K562 (cell line): ENCODE measurements around the gene GPD1L.

ENCODE experiments used
- CTCF ChIP-seq, 3 experiments: IDR thresholded peaks in 2 of 3; conservative IDR thresholded peaks in 1 of 3; 2 replicates each; pipeline ENCODE4 v1.5.1; 2011 to 2012; ENCODE audit warnings: low read length in 3 of 3, mild to moderate bottlenecking in 3 of 3, control low read depth in 2 of 3, improper control_type of control experiment in 1 of 3, inconsistent platforms in 1 of 3, low read depth in 1 of 3, mixed read lengths in 1 of 3, moderate library complexity in 1 of 3; ENCODE audit not compliant: insufficient read depth in 2 of 3
- HCFC1 ChIP-seq: IDR thresholded peaks from 2 replicates; pipeline ENCODE4 v1.6.1; 2012; ENCODE audit warnings: low read depth, low read length, improper control_type of control experiment
- KDM2B ChIP-seq: fragments of 250-450 bp; sonication (Bioruptor Pico); IDR thresholded peaks from 2 replicates; pipeline ENCODE4 v1.8.0; 2021; ENCODE audit warnings: mild to moderate bottlenecking, moderate library complexity
- KLF13 ChIP-seq: fragments of 450-650 bp; IDR thresholded peaks from 2 replicates; pipeline ENCODE4 v1.6.1; 2016; ENCODE audit warnings: missing genetic modification characterization, low read depth, mild to moderate bottlenecking, missing compliant biosample characterization, moderate library complexity, borderline replicate concordance
- MAZ ChIP-seq, 2 experiments: fragments of 450-650 bp in 1 of 2; sonication (generic) in 1 of 2; formaldehyde crosslinking; IDR thresholded peaks in 1 of 2; conservative IDR thresholded peaks in 1 of 2; 2 replicates each; pipeline versions ENCODE4 v1.4.0 to v1.5.0; 2020; ENCODE audit warnings: mild to moderate bottlenecking in 1 of 2, missing genetic modification reagents in 1 of 2
- MXI1 ChIP-seq: IDR thresholded peaks from 2 replicates; pipeline ENCODE4 v1.6.1; 2011; ENCODE audit warnings: low read depth, mild to moderate bottlenecking, improper control_type of control experiment, low read length
- POLR2A ChIP-seq: fragments of 450-650 bp; conservative IDR thresholded peaks from 2 replicates; pipeline ENCODE4 v1.6.1; 2016
- POLR2AphosphoS5 ChIP-seq: IDR thresholded peaks from 2 replicates; pipeline ENCODE4 v1.6.1; 2011; ENCODE audit warnings: mild to moderate bottlenecking, low read depth, low read length, moderate library complexity; ENCODE audit not compliant: control insufficient read depth, insufficient read depth
- REST ChIP-seq, 2 experiments: fragments of 450-650 bp; formaldehyde crosslinking in 1 of 2; IDR thresholded peaks; 2 replicates each; pipeline versions ENCODE4 v1.4.0 to v1.6.1; 2014 to 2020; ENCODE audit warnings: mild to moderate bottlenecking in 2 of 2, borderline replicate concordance in 1 of 2, low read depth in 1 of 2
- SMARCA4 ChIP-seq: fragments of 450-650 bp; IDR thresholded peaks from 2 replicates; pipeline ENCODE4 v1.6.1; 2016
- SNIP1 ChIP-seq: fragments of 450-650 bp; IDR thresholded peaks from 2 replicates; pipeline ENCODE4 v1.7.1; 2017; ENCODE audit warnings: low read depth, mild to moderate bottlenecking
- TCF3 ChIP-seq: sonication (generic); formaldehyde crosslinking; IDR thresholded peaks from 2 replicates; pipeline ENCODE4 v1.4.0; 2020; ENCODE audit warnings: mild to moderate bottlenecking, missing genetic modification reagents
- YY1 ChIP-seq, 3 experiments: IDR thresholded peaks; 2 replicates each; pipeline ENCODE4 v1.6.1; 2011; ENCODE audit warnings: low read length in 2 of 3, mild to moderate bottlenecking in 2 of 3, moderate library complexity in 2 of 3, borderline replicate concordance in 1 of 3, control low read depth in 1 of 3, low read depth in 1 of 3; ENCODE audit not compliant: insufficient read depth in 3 of 3, insufficient replicate concordance in 2 of 3, control insufficient read depth in 1 of 3, insufficient read length in 1 of 3; ENCODE audit errors: extremely low read depth in 1 of 3
- ZNF253 ChIP-seq: fragments of 250-450 bp; sonication (Bioruptor Pico); conservative IDR thresholded peaks from 2 replicates; pipeline ENCODE4 v1.6.1; 2021; ENCODE audit warnings: mild to moderate bottlenecking

- no peak for TF ChIP-seq POLR2AphosphoS5
- TF ChIP-seq KDM2B = no peak
- no peak for TF ChIP-seq SNIP1
- no peak for TF ChIP-seq HCFC1
- no peak for TF ChIP-seq CTCF (IDR thresholded peaks at IDR 0.05 in 2 of 3, conservative IDR thresholded peaks at IDR 0.05 in 1 of 3; ENCODE audit: insufficient read depth in 2 of 3, low read depth in 1 of 3, low read length in 3 of 3)
- no peak for TF ChIP-seq KLF13
- TF ChIP-seq POLR2A = no peak
- no peak for TF ChIP-seq MXI1
- no peak for TF ChIP-seq YY1 (IDR thresholded peaks at IDR 0.05; ENCODE audit: borderline replicate concordance in 1 of 3, control insufficient read depth in 1 of 3, extremely low read depth in 1 of 3, insufficient read depth in 3 of 3, insufficient read length in 1 of 3, insufficient replicate concordance in 2 of 3, low read depth in 1 of 3, low read length in 2 of 3)
- no peak for TF ChIP-seq REST (IDR thresholded peaks at IDR 0.05; ENCODE audit: borderline replicate concordance)
- TF ChIP-seq REST (CRISPR knock-in tag; IDR thresholded peaks at IDR 0.05; ENCODE audit: low read depth) = no peak
- no peak for TF ChIP-seq ZNF253 (CRISPR knock-in tag)
- TF ChIP-seq TCF3 (CRISPR knock-in tag) = no peak
- no peak for TF ChIP-seq SMARCA4
- no peak for TF ChIP-seq MAZ (CRISPR knock-in tag; conservative IDR thresholded peaks at IDR 0.05 in 1 of 2, IDR thresholded peaks at IDR 0.05 in 1 of 2)
Observed at GRCh38 chr3:32186097-32186496, 79.7 kb downstream of the GPD1L start.
